DND-41 (cell line): ENCODE data around the gene SCN8A.

Experiments used
- CTCF ChIP-seq: IDR thresholded peaks from 2 replicates; pipeline ENCODE4 v1.5.1; 2012; ENCODE audit warnings: borderline replicate concordance, low read length, moderate library complexity, mild to moderate bottlenecking; ENCODE audit not compliant: poor library complexity, severe bottlenecking; ENCODE audit errors: extremely low read depth
- EZH2 ChIP-seq: IDR thresholded peaks from 3 replicates; pipeline ENCODE4 v1.6.1; 2012; ENCODE audit warnings: borderline replicate concordance, low read depth, mild to moderate bottlenecking, moderate library complexity, low read length, inconsistent platforms; ENCODE audit not compliant: severe bottlenecking

GRCh38 chr12:51755251-51755650 is 164.2 kb downstream of the SCN8A start:
- TF ChIP-seq CTCF = no peak
- TF ChIP-seq EZH2 = no peak
